ENCODE results near the gene ZNF800. TPM values are rescaled to one million over a fixed set of nuclear protein-coding genes. Genes with fewer than 3 reads are reported as not detected.

ZNF800 gene
- total and polyA plus RNA-seq, 2 of the 8 experiments (the other 6 are each of a cell fraction or from before 2014, with no cell fraction given), result 1.0 to 6.5 TPM

GRCh38 chr7:127350586-127350985 lies 41.9 kb downstream of the ZNF800 start (continued):
- TF ChIP-seq TEAD4 (IDR thresholded peaks at IDR 0.05; ENCODE audit: low read depth, low read length) (no peak), KDM5A (IDR thresholded peaks at IDR 0.05; ENCODE audit: low read length) (no peak)
